IMR-90 (cell line): ENCODE measurements around the gene ZAP70. TPM values are rescaled to one million over a fixed set of nuclear protein-coding genes. Genes with fewer than 3 reads are reported as not detected.

Experiments
- ATAC-seq: fragments of 200-7000 bp; cut with Tn5 transposase; 2 replicates; pipeline ENCODE4 v1.9.1; 2020; ENCODE audit warnings: low read depth, mild to moderate bottlenecking, moderate library complexity
- BruUV-seq: library from RNA; stranded (reverse); fragments of 400-500 nt; replicated peaks from 2 replicates; lab custom pipeline; 2021; lab: Mats Ljungman, UMichigan
- CTCF ChIA-PET: fragments of 300-600 bp; formaldehyde crosslinking; extraction: SDS; loops from one replicate; lab custom pipeline; 2021; ENCODE audit warnings: antibody characterized with exemption; lab: Yijun Ruan, JAX
- POLR2A ChIA-PET: fragments of 300-600 bp; sonication (Branson Sonifier 250); formaldehyde crosslinking; loops from one replicate; lab custom pipeline; 2022; ENCODE audit warnings: antibody characterized with exemption; ENCODE audit not compliant: unreplicated experiment; lab: Charles Lee
- DNase-seq: peaks from one replicate; pipeline ENCODE4 v3.0.0; 2013
- H2AFZ ChIP-seq: replicated peaks from 2 replicates; pipeline ENCODE3; 2013; ENCODE audit warnings: low read length, mild to moderate bottlenecking; ENCODE audit not compliant: poor library complexity
- H2AK5ac ChIP-seq: 2 replicates; pipeline ENCODE4 v1.6.1; 2013; ENCODE audit warnings: low read depth, low read length, inconsistent platforms
- H2AK9ac ChIP-seq: replicated peaks from 2 replicates; pipeline ENCODE3; 2013; ENCODE audit warnings: mild to moderate bottlenecking, low read depth, low read length, moderate library complexity; ENCODE audit not compliant: poor library complexity
- H2BK120ac ChIP-seq: 2 replicates; pipeline ENCODE4 v1.6.1; 2013; ENCODE audit warnings: low read depth, low read length, inconsistent platforms
- H2BK15ac ChIP-seq: 3 replicates; pipeline ENCODE4 v1.6.1; 2013; ENCODE audit warnings: low read depth, low read length, inconsistent platforms
- H2BK20ac ChIP-seq: 2 replicates; pipeline ENCODE4 v1.6.1; 2013; ENCODE audit warnings: low read depth, mild to moderate bottlenecking, inconsistent platforms, low read length, moderate library complexity
- H2BK5ac ChIP-seq: 2 replicates; pipeline ENCODE4 v1.6.1; 2013; ENCODE audit warnings: mild to moderate bottlenecking, low read depth, low read length, inconsistent platforms; ENCODE audit not compliant: poor library complexity, severe bottlenecking
- H3K14ac ChIP-seq: replicated peaks from 2 replicates; pipeline ENCODE4 v1.6.1; 2013; ENCODE audit warnings: low read depth, low read length, inconsistent platforms
- H3K18ac ChIP-seq: 2 replicates; pipeline ENCODE4 v1.6.1; 2013; ENCODE audit warnings: low read depth, low read length, control low read depth
- H3K23ac ChIP-seq: 2 replicates; pipeline ENCODE4 v1.6.1; 2013; ENCODE audit warnings: low read depth, low read length, inconsistent platforms
- H3K27ac ChIP-seq: 2 replicates; pipeline ENCODE4 v1.5.1; 2013; ENCODE audit warnings: mild to moderate bottlenecking, control low read depth, low read length; ENCODE audit not compliant: insufficient read depth
- H3K27me3 ChIP-seq: 2 replicates; pipeline ENCODE4 v1.6.1; 2013; ENCODE audit warnings: low read length; ENCODE audit not compliant: control insufficient read depth, insufficient read depth
- H3K36me3 ChIP-seq: 2 replicates; pipeline ENCODE4 v1.6.1; 2013; ENCODE audit warnings: low read length, mixed read lengths; ENCODE audit not compliant: control insufficient read depth, insufficient read depth
- H3K4ac ChIP-seq: 2 replicates; pipeline ENCODE4 v1.6.1; 2013; ENCODE audit warnings: low read depth, low read length, inconsistent platforms
- H3K4me1 ChIP-seq: 2 replicates; pipeline ENCODE4 v1.6.1; 2013; ENCODE audit warnings: low read length, mixed read lengths; ENCODE audit not compliant: control insufficient read depth, insufficient read depth
- H3K4me2 ChIP-seq: 2 replicates; pipeline ENCODE4 v1.6.1; 2013; ENCODE audit warnings: low read depth, mild to moderate bottlenecking, control low read depth, low read length, moderate library complexity
- H3K4me3 ChIP-seq: 2 replicates; pipeline ENCODE4 v1.5.1; 2013; ENCODE audit warnings: low read depth, mild to moderate bottlenecking, control low read depth, low read length, moderate library complexity; ENCODE audit not compliant: insufficient read depth
- H3K56ac ChIP-seq: 2 replicates; pipeline ENCODE4 v1.6.1; 2013; ENCODE audit warnings: low read length, inconsistent platforms; ENCODE audit not compliant: insufficient read depth; ENCODE audit errors: extremely low read depth
- H3K79me1 ChIP-seq, 2 experiments: 2 replicates each; pipeline ENCODE4 v1.6.1; 2013; ENCODE audit warnings: low read length in 2 of 2, inconsistent platforms in 1 of 2, low read depth in 1 of 2
- H3K9ac ChIP-seq: 2 replicates; pipeline ENCODE4 v1.6.1; 2013; ENCODE audit warnings: low read depth, low read length, control low read depth
- H3K9me1 ChIP-seq: 2 replicates; pipeline ENCODE4 v1.6.1; 2013; ENCODE audit warnings: low read length, inconsistent platforms; ENCODE audit not compliant: insufficient read depth
- H3K9me3 ChIP-seq: 2 replicates; pipeline ENCODE4 v1.6.1; 2013; ENCODE audit warnings: low read length; ENCODE audit not compliant: control insufficient read depth, insufficient read depth
- H4K20me1 ChIP-seq: 2 replicates; pipeline ENCODE4 v1.6.1; 2013; ENCODE audit warnings: low read length, inconsistent platforms; ENCODE audit not compliant: insufficient read depth
- H4K5ac ChIP-seq: 2 replicates; pipeline ENCODE4 v1.6.1; 2013; ENCODE audit warnings: mild to moderate bottlenecking, low read depth, low read length, control low read depth
- H4K8ac ChIP-seq, 2 experiments: 2 replicates each; pipeline ENCODE4 v1.6.1; 2013; ENCODE audit warnings: low read depth in 2 of 2, low read length in 2 of 2, control low read depth in 1 of 2, inconsistent platforms in 1 of 2
- H4K91ac ChIP-seq: 2 replicates; pipeline ENCODE4 v1.6.1; 2013; ENCODE audit warnings: low read depth, low read length, inconsistent platforms; ENCODE audit not compliant: insufficient read depth
- BHLHE40 ChIP-seq: fragments of 150-350 bp; IDR thresholded peaks from 2 replicates; pipeline ENCODE4 v1.6.1; 2016; ENCODE audit warnings: mild to moderate bottlenecking, low read depth, low read length
- CEBPB ChIP-seq: IDR thresholded peaks from 2 replicates; pipeline ENCODE4 v1.6.1; 2012; ENCODE audit warnings: low read depth, low read length, improper control_type of control experiment
- CHD1 ChIP-seq: IDR thresholded peaks from 2 replicates; pipeline ENCODE4 v1.6.1; 2012; ENCODE audit warnings: low read depth, low read length, improper control_type of control experiment
- FOS ChIP-seq: fragments of 150-350 bp; IDR thresholded peaks from 2 replicates; pipeline ENCODE4 v1.6.1; 2016; ENCODE audit warnings: low read depth, low read length
- MAFK ChIP-seq: IDR thresholded peaks from 2 replicates; pipeline ENCODE4 v1.6.1; 2012; ENCODE audit warnings: low read depth, low read length, improper control_type of control experiment
- MAZ ChIP-seq: IDR thresholded peaks from 2 replicates; pipeline ENCODE4 v1.6.1; 2012; ENCODE audit warnings: low read depth, mild to moderate bottlenecking, low read length, improper control_type of control experiment, moderate library complexity, borderline replicate concordance
- NFE2L2 ChIP-seq: fragments of 150-350 bp; IDR thresholded peaks from 2 replicates; pipeline ENCODE4 v1.6.1; 2016; ENCODE audit warnings: low read depth, mild to moderate bottlenecking, low read length
- POLR2A ChIP-seq: IDR thresholded peaks from 2 replicates; pipeline ENCODE4 v1.6.1; 2012; ENCODE audit warnings: mild to moderate bottlenecking, low read depth, low read length
- RFX5 ChIP-seq: IDR thresholded peaks from 2 replicates; pipeline ENCODE4 v1.8.0; 2012; ENCODE audit warnings: low read depth, mild to moderate bottlenecking, low read length, moderate library complexity
- WGBS, 2 experiments: methylation state at CpG; one replicate each; pipeline versions ENCODE4 v1.1.5 to v1.1.7; 2013; ENCODE audit warnings: missing lambda C conversion rate in 2 of 2; ENCODE audit not compliant: insufficient read length in 1 of 2; ENCODE audit errors: extremely low coverage in 2 of 2; 5-methylcytosine and 5-hydroxymethylcytosine counted together
- dilution Hi-C: fragments of 300-500 bp; cut with HindIII; formaldehyde crosslinking; loops from one replicate; pipeline ENCODE4 v1.14.3; 2018; ENCODE audit warnings: low sequenced_read_pairs; ENCODE audit not compliant: unreplicated experiment
- in situ Hi-C: fragments of 300-500 bp; cut with MboI; formaldehyde crosslinking; loops from 3 replicates; pipeline ENCODE4 v1.14.3; 2019; ENCODE audit warnings: low sequenced_read_pairs, inconsistent platforms, mixed read lengths
- intact Hi-C: fragments of 100-400 bp; cut with micrococcal nuclease; formaldehyde crosslinking; loops from 2 replicates; pipeline ENCODE4 v1.10.0; 2022
- polyA plus RNA-seq, 3 experiments: library from polyadenylated mRNA; depleted of rRNA; stranded (reverse); fragments of >200 nt; gene quantifications; 2 replicates each; pipeline ENCODE4 v1.2.3, GENCODE V29; 2012; ENCODE audit warnings: low replicate concordance in 1 of 3
- total RNA-seq: library from RNA; depleted of rRNA; stranded (reverse); fragments of >200 nt; gene quantifications from 2 replicates; pipeline ENCODE4 v1.2.3, GENCODE V29; 2012
- TF ChIP-seq, protein P1 (sequence below): fragments of 150-350 bp; IDR thresholded peaks from 2 replicates; pipeline ENCODE4 v1.6.1; 2017; ENCODE audit warnings: mild to moderate bottlenecking, antibody characterized with exemption, low read length, low read depth

Gene ZAP70
- total and polyA plus RNA-seq, 2 of the 4 experiments (the other 2 are of a cell fraction): under 0.01 to 0.09 TPM

DNA sequence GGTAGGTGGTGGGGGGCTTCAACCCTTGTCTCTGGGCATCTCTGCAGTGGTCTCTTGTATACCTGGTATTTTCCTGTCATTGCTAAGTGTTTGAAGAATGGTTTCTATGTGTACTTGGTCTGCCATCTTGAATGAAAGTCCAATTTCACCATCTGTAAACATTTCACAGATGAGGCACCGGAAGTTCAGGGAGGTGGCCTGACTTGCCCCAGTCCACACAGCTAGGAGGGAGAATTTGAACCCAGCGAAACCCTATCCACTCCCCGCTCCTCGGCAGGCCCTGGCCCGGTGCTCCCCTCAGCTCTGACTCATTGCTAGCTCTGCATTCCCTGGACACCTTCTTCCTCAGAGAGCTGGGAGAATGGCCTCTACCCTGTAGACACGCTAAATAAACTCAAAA lies 30.5 kb downstream of the ZAP70 start:
- H3K9me1 ChIP-seq: peaks cover 3% of the 10 kb centered on the region; the same call in 1 of the 2 replicates
- TF ChIP-seq FOS: no peak
- TF ChIP-seq, protein P1, sequence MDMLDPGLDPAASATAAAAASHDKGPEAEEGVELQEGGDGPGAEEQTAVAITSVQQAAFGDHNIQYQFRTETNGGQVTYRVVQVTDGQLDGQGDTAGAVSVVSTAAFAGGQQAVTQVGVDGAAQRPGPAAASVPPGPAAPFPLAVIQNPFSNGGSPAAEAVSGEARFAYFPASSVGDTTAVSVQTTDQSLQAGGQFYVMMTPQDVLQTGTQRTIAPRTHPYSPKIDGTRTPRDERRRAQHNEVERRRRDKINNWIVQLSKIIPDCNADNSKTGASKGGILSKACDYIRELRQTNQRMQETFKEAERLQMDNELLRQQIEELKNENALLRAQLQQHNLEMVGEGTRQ: no peak
- TF ChIP-seq BHLHE40: no peak
- TF ChIP-seq MAFK: no peak
- TF ChIP-seq MAZ: no peak
- no peak for TF ChIP-seq POLR2A
- no peak for TF ChIP-seq NFE2L2
- no peak for TF ChIP-seq CHD1
- TF ChIP-seq RFX5: no peak
- no peak for TF ChIP-seq CEBPB
- WGBS, 2 experiments: no CpG with 5 or more reads among the region's 6 CpGs
- H3K27ac ChIP-seq: no peak overlapping the region
- no peak overlapping the region for H2BK20ac ChIP-seq
- no peak overlapping the region for H3K14ac ChIP-seq
- H3K18ac ChIP-seq: no peak overlapping the region
- H3K27me3 ChIP-seq: no peaks in the 10 kb centered on the region
- H2BK120ac ChIP-seq: no peak overlapping the region
- no peak overlapping the region for H4K8ac ChIP-seq
- H2AFZ ChIP-seq: no peak overlapping the region
- no TSS peak for BruUV-seq
- H2BK15ac ChIP-seq: no peak overlapping the region
- in situ Hi-C loops: no loop called here
- no peak overlapping the region for H2BK5ac ChIP-seq
- H4K5ac ChIP-seq: no peak overlapping the region
- H3K4me3 ChIP-seq: no peak overlapping the region
- H3K79me1 ChIP-seq: no peaks in the 10 kb centered on the region
- DNase-seq (no peak), ATAC-seq (no peak)
- no peak overlapping the region for H3K4me2 ChIP-seq
- no peak overlapping the region for H3K4ac ChIP-seq
- CTCF ChIA-PET: interaction anchor here (1.1 kb wide), 1 partner anchor 9 kb away, joined by 3 read pairs; no protein-coding TSS in a partner anchor
- intact Hi-C loops: no loop called here
- H3K56ac ChIP-seq: no peak overlapping the region
- H2AK9ac ChIP-seq: peak overlapping the region; percentile 3
- no peak overlapping the region for H2AK5ac ChIP-seq
- no peak overlapping the region for H4K91ac ChIP-seq
- dilution Hi-C loops: no loop called here
- no peaks in the 10 kb centered on the region for H4K20me1 ChIP-seq
- H3K4me1 ChIP-seq: peaks cover 4% of the 10 kb centered on the region; the same call in 1 of the 2 replicates
- H3K23ac ChIP-seq: no peak overlapping the region
- POLR2A ChIA-PET: no interaction called here
- 0 out of 2 replicates have a peak, but pooled peaks cover 2% of the 10 kb centered on the region for H3K36me3 ChIP-seq
- H3K9me3 ChIP-seq: no peaks in the 10 kb centered on the region
- no peak overlapping the region for H3K9ac ChIP-seq
